Measurements from ENCODE around the gene RNF5.

RNF5 gene

GRCh38 chr6:32194825-32195651 lies 16.8 kb downstream of the RNF5 start:
- Histone ChIP-seq H3K4me3 (ENCODE audit: low read depth, low read length) (peak overlapping the region; percentile 39), H3K4me1 (ENCODE audit: control insufficient read depth, insufficient read depth, low read length) (peaks cover 7% of the 10 kb centered on the region), H3K9me3 (ENCODE audit: control insufficient read depth, insufficient read depth, low read depth, low read length) (no peaks in the 10 kb centered on the region), H3K36me3 (ENCODE audit: control insufficient read depth in 2 of 2, insufficient read depth in 1 of 2, low read length in 2 of 2) (no peaks in the 10 kb centered on the region), H3K27ac (ENCODE audit: extremely low read depth, low read depth, low read length) (peak overlapping the region; percentile 37; the same call in 1 of the 2 replicates)
- ChIA-PET CTCF (interaction anchor here (0.5 to 2.2 kb wide), 27 partner anchors 8 to 759 kb away, joined by 3 to 25 read pairs (median 5); partner anchors contain the start of genes ATF6B and HLA-DQA1), POLR2A (interaction anchor here (0.5 to 2.3 kb wide), 22 partner anchors 8 to 776 kb away, joined by 3 to 28 read pairs (median 6); partner anchors contain the start of genes AGPAT1, ATF6B, DXO and FKBPL)
- TF ChIP-seq HOXD13 (CRISPR knock-in tag; IDR thresholded peaks at IDR 0.05; ENCODE audit: borderline replicate concordance) (no peak), SETDB1 (IDR thresholded peaks at IDR 0.05; ENCODE audit: insufficient read length, low read length) (no peak), ZNF133 (tag by site-specific recombination; IDR thresholded peaks at IDR 0.05) (no peak), ZNF394 (tag by site-specific recombination; IDR thresholded peaks at IDR 0.05; ENCODE audit: borderline replicate concordance) (peak; percentile 77), MZF1 (tag by site-specific recombination; IDR thresholded peaks at IDR 0.05; ENCODE audit: borderline replicate concordance) (peak; percentile 96), ZNF654 (tag by site-specific recombination; IDR thresholded peaks at IDR 0.05; ENCODE audit: low read depth) (peak; percentile 17; the same call in 1 of the 2 replicates), ZNF518A (tag by site-specific recombination; conservative IDR thresholded peaks at IDR 0.05; ENCODE audit: low read depth) (peak; percentile 31; the same call in 1 of the 2 replicates), ZNF747 (tag by site-specific recombination; IDR thresholded peaks at IDR 0.05) (no peak), BCL11B (tag by site-specific recombination; IDR thresholded peaks at IDR 0.05; ENCODE audit: low read depth) (no peak), ZBTB7A (tag by site-specific recombination; IDR thresholded peaks at IDR 0.05; ENCODE audit: low read depth) (no peak), ZSCAN30 (tag by site-specific recombination; IDR thresholded peaks at IDR 0.05) (no peak), ZFP3 (tag by site-specific recombination; IDR thresholded peaks at IDR 0.05; ENCODE audit: low read depth) (no peak), PRDM1 (tag by site-specific recombination; IDR thresholded peaks at IDR 0.05) (no peak), KLF16 (tag by site-specific recombination; IDR thresholded peaks at IDR 0.05) (no peak), YY1 (tag by site-specific recombination; IDR thresholded peaks at IDR 0.05) (0 out of 2 replicates have a peak, but pooled peaks have one; percentile 46), ZNF366 (tag by site-specific recombination; conservative IDR thresholded peaks at IDR 0.05) (0 out of 2 replicates have a peak, but pooled peaks have one; percentile 16)
- TF ChIP-seq, protein P1, sequence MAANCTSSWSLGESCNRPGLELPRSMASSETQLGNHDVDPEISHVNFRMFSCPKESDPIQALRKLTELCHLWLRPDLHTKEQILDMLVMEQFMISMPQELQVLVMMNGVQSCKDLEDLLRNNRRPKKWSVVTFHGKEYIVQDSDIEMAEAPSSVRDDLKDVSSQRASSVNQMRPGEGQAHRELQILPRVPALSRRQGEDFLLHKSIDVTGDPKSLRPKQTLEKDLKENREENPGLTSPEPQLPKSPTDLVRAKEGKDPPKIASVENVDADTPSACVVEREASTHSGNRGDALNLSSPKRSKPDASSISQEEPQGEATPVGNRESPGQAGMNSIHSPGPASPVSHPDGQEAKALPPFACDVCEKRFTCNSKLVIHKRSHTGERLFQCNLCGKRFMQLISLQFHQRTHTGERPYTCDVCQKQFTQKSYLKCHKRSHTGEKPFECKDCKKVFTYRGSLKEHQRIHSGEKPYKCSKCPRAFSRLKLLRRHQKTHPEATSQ (tag by site-specific recombination; IDR thresholded peaks at IDR 0.05): no peak
- TF ChIP-seq, protein P2, sequence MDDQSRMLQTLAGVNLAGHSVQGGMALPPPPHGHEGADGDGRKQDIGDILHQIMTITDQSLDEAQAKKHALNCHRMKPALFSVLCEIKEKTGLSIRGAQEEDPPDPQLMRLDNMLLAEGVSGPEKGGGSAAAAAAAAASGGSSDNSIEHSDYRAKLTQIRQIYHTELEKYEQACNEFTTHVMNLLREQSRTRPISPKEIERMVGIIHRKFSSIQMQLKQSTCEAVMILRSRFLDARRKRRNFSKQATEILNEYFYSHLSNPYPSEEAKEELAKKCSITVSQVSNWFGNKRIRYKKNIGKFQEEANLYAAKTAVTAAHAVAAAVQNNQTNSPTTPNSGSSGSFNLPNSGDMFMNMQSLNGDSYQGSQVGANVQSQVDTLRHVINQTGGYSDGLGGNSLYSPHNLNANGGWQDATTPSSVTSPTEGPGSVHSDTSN (CRISPR knock-in tag; IDR thresholded peaks at IDR 0.05): no peak
- TF ChIP-seq, protein P3, sequence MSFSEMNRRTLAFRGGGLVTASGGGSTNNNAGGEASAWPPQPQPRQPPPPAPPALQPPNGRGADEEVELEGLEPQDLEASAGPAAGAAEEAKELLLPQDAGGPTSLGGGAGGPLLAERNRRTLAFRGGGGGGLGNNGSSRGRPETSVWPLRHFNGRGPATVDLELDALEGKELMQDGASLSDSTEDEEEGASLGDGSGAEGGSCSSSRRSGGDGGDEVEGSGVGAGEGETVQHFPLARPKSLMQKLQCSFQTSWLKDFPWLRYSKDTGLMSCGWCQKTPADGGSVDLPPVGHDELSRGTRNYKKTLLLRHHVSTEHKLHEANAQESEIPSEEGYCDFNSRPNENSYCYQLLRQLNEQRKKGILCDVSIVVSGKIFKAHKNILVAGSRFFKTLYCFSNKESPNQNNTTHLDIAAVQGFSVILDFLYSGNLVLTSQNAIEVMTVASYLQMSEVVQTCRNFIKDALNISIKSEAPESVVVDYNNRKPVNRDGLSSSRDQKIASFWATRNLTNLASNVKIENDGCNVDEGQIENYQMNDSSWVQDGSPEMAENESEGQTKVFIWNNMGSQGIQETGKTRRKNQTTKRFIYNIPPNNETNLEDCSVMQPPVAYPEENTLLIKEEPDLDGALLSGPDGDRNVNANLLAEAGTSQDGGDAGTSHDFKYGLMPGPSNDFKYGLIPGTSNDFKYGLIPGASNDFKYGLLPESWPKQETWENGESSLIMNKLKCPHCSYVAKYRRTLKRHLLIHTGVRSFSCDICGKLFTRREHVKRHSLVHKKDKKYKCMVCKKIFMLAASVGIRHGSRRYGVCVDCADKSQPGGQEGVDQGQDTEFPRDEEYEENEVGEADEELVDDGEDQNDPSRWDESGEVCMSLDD (tag by site-specific recombination; IDR thresholded peaks at IDR 0.05): peak; percentile 86
- TF ChIP-seq, protein P4, sequence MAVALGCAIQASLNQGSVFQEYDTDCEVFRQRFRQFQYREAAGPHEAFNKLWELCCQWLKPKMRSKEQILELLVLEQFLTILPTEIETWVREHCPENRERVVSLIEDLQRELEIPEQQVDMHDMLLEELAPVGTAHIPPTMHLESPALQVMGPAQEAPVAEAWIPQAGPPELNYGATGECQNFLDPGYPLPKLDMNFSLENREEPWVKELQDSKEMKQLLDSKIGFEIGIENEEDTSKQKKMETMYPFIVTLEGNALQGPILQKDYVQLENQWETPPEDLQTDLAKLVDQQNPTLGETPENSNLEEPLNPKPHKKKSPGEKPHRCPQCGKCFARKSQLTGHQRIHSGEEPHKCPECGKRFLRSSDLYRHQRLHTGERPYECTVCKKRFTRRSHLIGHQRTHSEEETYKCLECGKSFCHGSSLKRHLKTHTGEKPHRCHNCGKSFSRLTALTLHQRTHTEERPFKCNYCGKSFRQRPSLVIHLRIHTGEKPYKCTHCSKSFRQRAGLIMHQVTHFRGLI (tag by site-specific recombination; IDR thresholded peaks at IDR 0.05): 0 out of 2 replicates have a peak, but pooled peaks have one; percentile 34
- TF ChIP-seq, protein P5, sequence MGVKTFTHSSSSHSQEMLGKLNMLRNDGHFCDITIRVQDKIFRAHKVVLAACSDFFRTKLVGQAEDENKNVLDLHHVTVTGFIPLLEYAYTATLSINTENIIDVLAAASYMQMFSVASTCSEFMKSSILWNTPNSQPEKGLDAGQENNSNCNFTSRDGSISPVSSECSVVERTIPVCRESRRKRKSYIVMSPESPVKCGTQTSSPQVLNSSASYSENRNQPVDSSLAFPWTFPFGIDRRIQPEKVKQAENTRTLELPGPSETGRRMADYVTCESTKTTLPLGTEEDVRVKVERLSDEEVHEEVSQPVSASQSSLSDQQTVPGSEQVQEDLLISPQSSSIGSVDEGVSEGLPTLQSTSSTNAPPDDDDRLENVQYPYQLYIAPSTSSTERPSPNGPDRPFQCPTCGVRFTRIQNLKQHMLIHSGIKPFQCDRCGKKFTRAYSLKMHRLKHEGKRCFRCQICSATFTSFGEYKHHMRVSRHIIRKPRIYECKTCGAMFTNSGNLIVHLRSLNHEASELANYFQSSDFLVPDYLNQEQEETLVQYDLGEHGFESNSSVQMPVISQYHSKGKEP (tag by site-specific recombination; IDR thresholded peaks at IDR 0.05): no peak

Measured in HEK293 (cell line).